HCT116 (cell line): ENCODE data around the gene CDH13. TPM values are rescaled to one million over a fixed set of nuclear protein-coding genes. Genes with fewer than 3 reads are reported as not detected.

Experiments
- ATAC-seq: fragments of 200-7000 bp; cut with Tn5 transposase; 2 replicates; pipeline ENCODE4 v1.9.1; 2020; ENCODE audit warnings: mild to moderate bottlenecking, moderate library complexity
- BruUV-seq: library from RNA; stranded (reverse); fragments of 400-500 nt; replicated peaks from 2 replicates; lab custom pipeline; 2021; lab: Mats Ljungman, UMichigan
- CTCF ChIA-PET: fragments of 300-600 bp; sonication (Branson Sonifier 250); formaldehyde crosslinking; loops from one replicate; lab custom pipeline; 2021; ENCODE audit warnings: antibody characterized with exemption; lab: Charles Lee
- POLR2A ChIA-PET: fragments of 300-600, 350-600 bp; sonication (Branson Sonifier 250); formaldehyde crosslinking; loops from one replicate; lab custom pipeline; 2021; ENCODE audit warnings: antibody characterized with exemption; lab: Charles Lee
- RAD21 ChIA-PET, 2 experiments: fragments of 300-600 bp; sonication (Branson Sonifier 250); formaldehyde crosslinking; loops; one replicate each; lab custom pipeline; 2023; ENCODE audit warnings: low total read pairs in 2 of 2; ENCODE audit not compliant: uncharacterized antibody in 2 of 2, unreplicated experiment in 2 of 2, low non-redundant PET in 1 of 2; lab: Charles Lee
- DNase-seq: peaks from one replicate; pipeline ENCODE4 v3.0.0-alpha.2; 2010; ENCODE audit warnings: low read depth, low spot score
- H2AFZ ChIP-seq: fragments of 200-600 bp; shearing (Covaris generic), sonication (generic); 2 replicates; pipeline ENCODE4 v1.6.1; 2017; ENCODE audit warnings: low read depth, mixed run types, mixed read lengths, antibody characterized with exemption, low read length; ENCODE audit not compliant: poor library complexity, severe bottlenecking
- H3K27ac ChIP-seq: 2 replicates; pipeline ENCODE4 v1.5.1; 2012; ENCODE audit warnings: low read depth, low read length
- H3K27me3 ChIP-seq: fragments of 200-600 bp; sonication (generic); 2 replicates; pipeline ENCODE4 v1.6.1; 2016; ENCODE audit warnings: mixed run types, low read length, mixed read lengths; ENCODE audit not compliant: insufficient read depth
- H3K36me3 ChIP-seq, 2 experiments: fragments of 200-500 bp in 1 of 2; fragments of 200-600 bp in 1 of 2; sonication (Bioruptor generic) in 1 of 2; sonication (generic) in 1 of 2; 2 replicates each; pipeline versions ENCODE4 v1.5.1 to v1.6.1; 2014 to 2016; ENCODE audit warnings: low read length in 2 of 2, inconsistent platforms in 1 of 2, mixed read lengths in 1 of 2, mixed run types in 1 of 2; ENCODE audit not compliant: insufficient read depth in 2 of 2, control insufficient read depth in 1 of 2
- H3K4me1 ChIP-seq, 2 experiments: fragments of 200-600 bp in 1 of 2; sonication (generic) in 1 of 2; 2 replicates each; pipeline versions ENCODE4 v1.5.1 to v1.6.1; 2012 to 2017; ENCODE audit warnings: low read length in 2 of 2, inconsistent platforms in 1 of 2, mild to moderate bottlenecking in 1 of 2, mixed read lengths in 1 of 2, mixed run types in 1 of 2, moderate library complexity in 1 of 2; ENCODE audit not compliant: insufficient read depth in 2 of 2, control insufficient read depth in 1 of 2
- H3K4me2 ChIP-seq: fragments of 200-600 bp; sonication (generic); 2 replicates; pipeline ENCODE4 v1.6.1; 2017; ENCODE audit warnings: mixed run types, low read length, mixed read lengths
- H3K4me3 ChIP-seq, 2 experiments: fragments of 200-600 bp in 1 of 2; sonication (generic) in 1 of 2; replicated peaks in 1 of 2; 2 replicates each; pipeline ENCODE4 v1.5.1; 2011 to 2016; ENCODE audit warnings: low read length in 2 of 2, control low read depth in 1 of 2, low read depth in 1 of 2, mild to moderate bottlenecking in 1 of 2, mixed read lengths in 1 of 2, mixed run types in 1 of 2
- H3K79me2 ChIP-seq: fragments of 200-600 bp; sonication (generic); 2 replicates; pipeline ENCODE4 v1.6.1; 2017; ENCODE audit warnings: mild to moderate bottlenecking, mixed run types, low read length, moderate library complexity, mixed read lengths; ENCODE audit not compliant: insufficient read depth
- H3K9ac ChIP-seq: fragments of 200-600 bp; sonication (generic); 2 replicates; pipeline ENCODE4 v1.6.1; 2016; ENCODE audit warnings: low read length, mixed read lengths
- H3K9me2 ChIP-seq: fragments of 200-600 bp; sonication (generic), shearing (Covaris generic); 2 replicates; pipeline ENCODE4 v1.6.1; 2017; ENCODE audit warnings: mixed run types, mild to moderate bottlenecking, moderate library complexity; ENCODE audit not compliant: insufficient read depth
- H3K9me3 ChIP-seq, 2 experiments: fragments of 200-500 bp in 1 of 2; fragments of 200-600 bp in 1 of 2; sonication (Bioruptor generic) in 1 of 2; sonication (generic) in 1 of 2; 2 replicates each; pipeline ENCODE4 v1.6.1; 2014 to 2017; ENCODE audit warnings: low read length in 2 of 2, mixed read lengths in 2 of 2, inconsistent platforms in 1 of 2, low read depth in 1 of 2, mild to moderate bottlenecking in 1 of 2, mixed run types in 1 of 2, moderate library complexity in 1 of 2; ENCODE audit not compliant: control insufficient read depth in 1 of 2, insufficient read depth in 1 of 2
- H4K20me1 ChIP-seq: fragments of 200-600 bp; sonication (generic), shearing (Covaris generic); 2 replicates; pipeline ENCODE4 v1.6.1; 2017; ENCODE audit warnings: mixed run types, mild to moderate bottlenecking, moderate library complexity; ENCODE audit not compliant: insufficient read depth
- ATF3 ChIP-seq: IDR thresholded peaks from 2 replicates; pipeline ENCODE4 v1.6.1; 2012
- CBX3 ChIP-seq: IDR thresholded peaks from 2 replicates; pipeline ENCODE4 v1.6.1; 2012; ENCODE audit warnings: low read depth
- CEBPB ChIP-seq: IDR thresholded peaks from 2 replicates; pipeline ENCODE4 v1.6.1; 2012; ENCODE audit warnings: low read depth
- CTCF ChIP-seq, 3 experiments: fragments of 200-600 bp in 1 of 3; sonication (generic) in 1 of 3; IDR thresholded peaks in 2 of 3; conservative IDR thresholded peaks in 1 of 3; 2 replicates each; pipeline ENCODE4 v1.5.1; 2012 to 2017; ENCODE audit warnings: low read depth in 2 of 3, low read length in 2 of 3, antibody characterized with exemption in 1 of 3, borderline replicate concordance in 1 of 3, control low read depth in 1 of 3, mild to moderate bottlenecking in 1 of 3, mixed read lengths in 1 of 3, mixed run types in 1 of 3, moderate library complexity in 1 of 3; ENCODE audit not compliant: insufficient read depth in 1 of 3
- EZH2phosphoT487 ChIP-seq: fragments of 200-600 bp; IDR thresholded peaks from 2 replicates; pipeline ENCODE4 v1.6.1; 2018; ENCODE audit warnings: antibody characterized with exemption, borderline replicate concordance
- JUND ChIP-seq: IDR thresholded peaks from 2 replicates; pipeline ENCODE4 v1.6.1; 2012
- MAX ChIP-seq: IDR thresholded peaks from 2 replicates; pipeline ENCODE4 v1.6.1; 2012
- POLR2A ChIP-seq: IDR thresholded peaks from 2 replicates; pipeline ENCODE4 v1.7.0; 2011; ENCODE audit warnings: borderline replicate concordance; ENCODE audit not compliant: insufficient read depth, insufficient read length; ENCODE audit errors: extremely low read depth
- POLR2AphosphoS5 ChIP-seq: IDR thresholded peaks from 2 replicates; pipeline ENCODE4 v1.6.1; 2011; ENCODE audit warnings: mild to moderate bottlenecking, low read depth, low read length, moderate library complexity
- RAD21 ChIP-seq: IDR thresholded peaks from 2 replicates; pipeline ENCODE4 v1.6.1; 2012; ENCODE audit warnings: low read depth, mild to moderate bottlenecking
- SIN3A ChIP-seq: IDR thresholded peaks from 2 replicates; pipeline ENCODE4 v1.6.1; 2012; ENCODE audit warnings: low read depth
- SP1 ChIP-seq: IDR thresholded peaks from 2 replicates; pipeline ENCODE4 v1.6.1; 2012; ENCODE audit warnings: low read depth
- SRF ChIP-seq: IDR thresholded peaks from 2 replicates; pipeline ENCODE4 v1.6.1; 2012; ENCODE audit warnings: low read depth
- TCF7L2 ChIP-seq: IDR thresholded peaks from 2 replicates; pipeline ENCODE4 v1.7.0; 2011; ENCODE audit warnings: borderline replicate concordance, inconsistent platforms; ENCODE audit not compliant: insufficient read depth, insufficient read length; ENCODE audit errors: extremely low read depth
- YY1 ChIP-seq: IDR thresholded peaks from 2 replicates; pipeline ENCODE4 v1.6.1; 2011; ENCODE audit warnings: low read length, low read depth, moderate library complexity, mild to moderate bottlenecking; ENCODE audit not compliant: insufficient replicate concordance; ENCODE audit errors: extremely low read depth
- ZFX ChIP-seq: fragments of 450-650 bp; IDR thresholded peaks from 2 replicates; pipeline ENCODE4 v1.6.1; 2017
- ZNF274 ChIP-seq: fragments of 200-500 bp; sonication (Bioruptor generic); IDR thresholded peaks from 2 replicates; pipeline ENCODE4 v1.6.1; 2014; ENCODE audit warnings: mild to moderate bottlenecking, low read depth, low read length, inconsistent platforms
- intact Hi-C: fragments of 100-400 bp; cut with micrococcal nuclease; formaldehyde crosslinking; loops from 2 replicates; pipeline ENCODE4 v1.10.0; 2022
- total RNA-seq: library from RNA; stranded (reverse); gene quantifications from one replicate; pipeline ENCODE4 v1.2.1, GENCODE V29; 2021; ENCODE audit not compliant: unreplicated experiment

The CDH13 gene
- total RNA-seq, 1 experiment from 2014 or later: not detected

- Histone ChIP-seq H3K4me2 (no peak overlapping the region), H3K4me3 (no peak overlapping the region), H3K27ac (no peak overlapping the region), H4K20me1 (no peaks in the 10 kb centered on the region), H3K9ac (no peak overlapping the region), H3K79me2 (no peaks in the 10 kb centered on the region), H3K4me1 (no peaks in the 10 kb centered on the region), H3K9me3 (peaks cover 3 to 8% of the 10 kb centered on the region in 2 experiments; a peak in 2 of 4 replicates), H2AFZ (no peak overlapping the region), H3K27me3 (0 out of 2 replicates have a peak, but pooled peaks cover 14% of the 10 kb centered on the region)
- POLR2A ChIA-PET: no interaction called here
- RAD21 ChIA-PET: no interaction called here
- CTCF ChIA-PET: no interaction called here
- no peak for DNase-seq
- TF ChIP-seq CBX3 (no peak), CTCF (IDR thresholded peaks at IDR 0.05 in 2 of 3, conservative IDR thresholded peaks at IDR 0.05 in 1 of 3; ENCODE audit: borderline replicate concordance in 1 of 3, insufficient read depth in 1 of 3, low read depth in 2 of 3, low read length in 2 of 3) (no peak), CEBPB (no peak), SP1 (no peak), EZH2phosphoT487 (no peak), ATF3 (no peak), YY1 (no peak), MAX (no peak), SRF (no peak), ZNF274 (no peak), JUND (no peak), POLR2AphosphoS5 (no peak), SIN3A (no peak), POLR2A (no peak), TCF7L2 (no peak), RAD21 (no peak), ZFX (no peak)
- TF ChIP-seq, all 23 proteins: peak for 0
- intact Hi-C loops: no loop called here
- no peak for ATAC-seq
- Histone ChIP-seq H3K36me3 (no peaks in the 10 kb centered on the region), H3K9me2 (no peaks in the 10 kb centered on the region)
- BruUV-seq: no TSS peak
Observed at GRCh38 chr16:83737729-83738354, 1111.1 kb downstream of the CDH13 start.
